NCI-H2029 treated with DMSO at 0.1 percent for 48 hours (cell line): ENCODE measurements around the gene FRMD1.

Experiments used
- DNase-seq: peaks from one replicate; lab custom pipeline; 2025; lab: John Stamatoyannopoulos, UW

FRMD1 gene

GRCh38 chr6:168078943-168079405 is at the start of gene FRMD1:
TSS of gene FRMD1 (minus strand) at chr6:168079212. CDS start at chr6:168079094, 118 bp downstream.
- no peak for DNase-seq

GRCh38 chr6:168128006-168128630 is 49.1 kb upstream of the FRMD1 start:
- no peak for DNase-seq

- no peak for DNase-seq
Observed at GRCh38 chr6:168127384-168127868, 48.4 kb upstream of the FRMD1 start.

- DNase-seq, result no peak
Observed at GRCh38 chr6:168126566-168127383, 47.8 kb upstream of the FRMD1 start.

GRCh38 chr6:168125429-168126001 is 46.5 kb upstream of the FRMD1 start:
- no peak for DNase-seq

- DNase-seq, result no peak
Observed at GRCh38 chr6:168124921-168125320, 45.9 kb upstream of the FRMD1 start.

GRCh38 chr6:168124158-168124557 is 45.1 kb upstream of the FRMD1 start:
- DNase-seq, result no peak

GRCh38 chr6:168123165-168123911 is 44.3 kb upstream of the FRMD1 start:
- no peak for DNase-seq

GRCh38 chr6:168122521-168122920 is 43.5 kb upstream of the FRMD1 start:
- no peak for DNase-seq

- no peak for DNase-seq
Observed at GRCh38 chr6:168122011-168122410, 43.0 kb upstream of the FRMD1 start.

- no peak for DNase-seq
Observed at GRCh38 chr6:168121303-168121665, 42.3 kb upstream of the FRMD1 start.

- DNase-seq, result no peak
Observed at GRCh38 chr6:168120390-168121302, 41.6 kb upstream of the FRMD1 start.

GRCh38 chr6:168119539-168119938 is 40.5 kb upstream of the FRMD1 start:
- DNase-seq, result no peak

- no peak for DNase-seq
Observed at GRCh38 chr6:168118935-168119334, 39.9 kb upstream of the FRMD1 start.

GRCh38 chr6:168117942-168118341 is 38.9 kb upstream of the FRMD1 start:
- no peak for DNase-seq

GRCh38 chr6:168116975-168117899 is 38.2 kb upstream of the FRMD1 start:
- no peak for DNase-seq

- DNase-seq, result no peak
Observed at GRCh38 chr6:168116438-168116974, 37.5 kb upstream of the FRMD1 start.

GRCh38 chr6:168115748-168116437 is 36.9 kb upstream of the FRMD1 start:
- no peak for DNase-seq

- no peak for DNase-seq
Observed at GRCh38 chr6:168113226-168113625, 34.2 kb upstream of the FRMD1 start.
